NB4 (cell line): ENCODE measurements around the gene ASTN1.

ENCODE experiments used
- MYC ChIP-seq: IDR thresholded peaks from 2 replicates; pipeline ENCODE4 v1.6.1; 2011; ENCODE audit warnings: low read depth, low read length
- POLR2A ChIP-seq: IDR thresholded peaks from 2 replicates; pipeline ENCODE4 v1.6.1; 2011; ENCODE audit warnings: mild to moderate bottlenecking; ENCODE audit not compliant: insufficient read length; ENCODE audit errors: extremely low read depth
- TF ChIP-seq, protein P1 (sequence below): IDR thresholded peaks from one replicate; pipeline ENCODE4 v1.5.1; 2012; ENCODE audit warnings: low read depth, low read length
- TF ChIP-seq, protein P2 (sequence below): IDR thresholded peaks from 2 replicates; pipeline ENCODE4 v1.6.1; 2011; ENCODE audit warnings: low read depth, low read length

DNA sequence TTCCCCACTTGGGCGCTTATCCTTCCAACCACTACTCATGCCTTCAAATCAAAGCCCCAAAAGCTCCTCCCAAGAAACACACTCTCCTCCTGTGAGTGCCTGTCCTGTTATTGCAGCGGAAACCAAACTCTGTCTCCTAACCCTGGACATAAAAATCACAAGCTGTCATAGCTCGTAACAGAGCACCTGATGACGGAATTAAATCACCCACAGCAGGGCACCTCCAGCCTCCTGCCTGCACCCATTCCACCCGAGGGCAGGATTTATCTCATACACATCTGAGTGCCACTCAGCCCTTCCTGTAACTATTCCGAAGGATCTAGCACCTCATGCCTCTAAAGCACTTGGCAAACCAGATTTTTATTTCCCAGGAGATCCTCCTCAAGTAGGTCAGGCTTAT, 100.9 kb downstream of the ASTN1 start:
- TF ChIP-seq POLR2A (no peak), MYC (no peak)
- TF ChIP-seq, protein P1, sequence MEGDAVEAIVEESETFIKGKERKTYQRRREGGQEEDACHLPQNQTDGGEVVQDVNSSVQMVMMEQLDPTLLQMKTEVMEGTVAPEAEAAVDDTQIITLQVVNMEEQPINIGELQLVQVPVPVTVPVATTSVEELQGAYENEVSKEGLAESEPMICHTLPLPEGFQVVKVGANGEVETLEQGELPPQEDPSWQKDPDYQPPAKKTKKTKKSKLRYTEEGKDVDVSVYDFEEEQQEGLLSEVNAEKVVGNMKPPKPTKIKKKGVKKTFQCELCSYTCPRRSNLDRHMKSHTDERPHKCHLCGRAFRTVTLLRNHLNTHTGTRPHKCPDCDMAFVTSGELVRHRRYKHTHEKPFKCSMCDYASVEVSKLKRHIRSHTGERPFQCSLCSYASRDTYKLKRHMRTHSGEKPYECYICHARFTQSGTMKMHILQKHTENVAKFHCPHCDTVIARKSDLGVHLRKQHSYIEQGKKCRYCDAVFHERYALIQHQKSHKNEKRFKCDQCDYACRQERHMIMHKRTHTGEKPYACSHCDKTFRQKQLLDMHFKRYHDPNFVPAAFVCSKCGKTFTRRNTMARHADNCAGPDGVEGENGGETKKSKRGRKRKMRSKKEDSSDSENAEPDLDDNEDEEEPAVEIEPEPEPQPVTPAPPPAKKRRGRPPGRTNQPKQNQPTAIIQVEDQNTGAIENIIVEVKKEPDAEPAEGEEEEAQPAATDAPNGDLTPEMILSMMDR: no peak
- TF ChIP-seq, protein P2, sequence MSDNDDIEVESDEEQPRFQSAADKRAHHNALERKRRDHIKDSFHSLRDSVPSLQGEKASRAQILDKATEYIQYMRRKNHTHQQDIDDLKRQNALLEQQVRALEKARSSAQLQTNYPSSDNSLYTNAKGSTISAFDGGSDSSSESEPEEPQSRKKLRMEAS: no peak
